SIG-M5 treated with dmso at 0.1 percent for 504 hours (cell line): Measurements from ENCODE around the gene FEM1C.
"Not testable (repeated sequence)": the region's sequence is repeated elsewhere in the genome, so short reads cannot be mapped to it uniquely, and the experiment has no call there.

ENCODE experiments used
- DNase-seq: peaks from one replicate; lab custom pipeline; 2025; ENCODE audit not compliant: unreplicated experiment; lab: John Stamatoyannopoulos, UW

The FEM1C gene

GRCh38 chr5:115480271-115480670, 64.3 kb downstream of the FEM1C start:
- no peak for DNase-seq

DNA sequence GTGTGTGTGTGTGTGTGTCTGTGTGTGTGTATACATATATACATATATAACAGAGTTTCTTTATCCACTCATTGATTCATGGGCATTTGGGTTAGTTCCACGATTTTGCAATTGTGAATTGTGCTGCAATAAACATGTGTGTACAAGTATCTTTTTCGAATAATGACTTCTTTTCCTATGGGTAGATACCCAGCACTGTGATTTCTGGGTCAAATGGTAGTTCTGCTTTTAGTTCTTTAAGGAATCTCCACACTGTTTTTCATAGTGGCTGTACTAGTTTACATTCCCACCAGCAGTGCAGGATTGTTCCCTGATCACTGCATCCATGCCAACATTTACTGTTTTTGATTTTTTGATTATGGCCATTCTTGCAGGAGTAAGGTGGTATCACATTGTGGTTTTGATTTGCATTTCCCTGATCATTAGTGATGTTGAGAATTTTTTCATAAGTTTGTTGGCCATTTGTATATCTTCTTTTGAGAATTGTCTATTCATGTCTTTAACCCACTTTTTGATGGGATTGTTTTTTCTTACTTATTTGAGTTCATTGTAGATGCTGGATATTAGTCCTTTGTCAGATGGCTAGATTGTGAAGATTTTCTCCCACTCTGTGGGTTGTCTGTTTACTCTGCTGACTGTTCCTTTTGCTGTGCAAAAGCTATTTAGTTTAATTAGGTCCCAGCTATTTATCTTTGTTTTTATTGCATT, 65.3 kb downstream of the FEM1C start:
- DNase-seq, result not testable (repeated sequence)

DNA sequence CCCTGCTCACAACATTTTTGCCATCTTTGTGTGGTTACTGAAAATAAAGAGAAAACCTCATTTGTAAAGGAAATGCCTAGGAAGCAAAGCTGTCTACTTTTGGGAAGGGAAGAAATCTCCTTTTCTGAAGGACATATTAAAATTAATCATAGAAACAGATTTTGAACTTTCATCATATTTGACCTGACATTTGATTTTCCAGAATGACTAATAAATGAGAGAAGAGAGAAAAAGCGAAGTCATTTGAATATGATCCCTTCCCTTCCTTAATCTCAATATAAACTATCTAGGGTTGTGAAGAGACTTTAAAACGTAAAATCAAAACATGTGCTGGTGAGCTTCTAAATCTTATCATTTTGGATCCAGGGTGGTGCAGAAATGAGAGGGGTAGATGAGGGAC, 66.3 kb downstream of the FEM1C start:
- no peak for DNase-seq

DNA sequence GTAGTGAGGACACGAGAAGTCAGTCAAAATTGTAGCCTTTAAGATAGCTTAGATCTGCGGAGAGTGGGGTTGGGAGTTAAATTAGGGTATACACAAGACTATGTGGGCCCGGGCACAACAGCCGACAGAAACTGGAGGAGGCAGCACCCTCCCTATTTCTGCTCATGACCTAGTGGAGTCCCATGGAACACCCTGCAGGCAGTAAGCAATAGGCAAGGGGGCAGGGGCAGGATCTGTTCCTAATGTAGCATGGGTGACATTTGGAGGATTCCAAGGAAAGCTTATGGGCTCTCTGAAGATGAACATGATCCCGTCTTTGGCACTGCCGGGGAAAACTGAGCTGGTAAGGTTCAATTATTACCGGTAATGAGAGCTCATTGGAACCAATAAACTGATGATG, 67.0 kb downstream of the FEM1C start:
- no peak for DNase-seq

- DNase-seq, result peak; percentile 12
Observed at GRCh38 chr5:115475788-115476187, 68.8 kb downstream of the FEM1C start.

GRCh38 chr5:115472271-115473025, 72.1 kb downstream of the FEM1C start:
- peak; percentile 48 for DNase-seq

DNA sequence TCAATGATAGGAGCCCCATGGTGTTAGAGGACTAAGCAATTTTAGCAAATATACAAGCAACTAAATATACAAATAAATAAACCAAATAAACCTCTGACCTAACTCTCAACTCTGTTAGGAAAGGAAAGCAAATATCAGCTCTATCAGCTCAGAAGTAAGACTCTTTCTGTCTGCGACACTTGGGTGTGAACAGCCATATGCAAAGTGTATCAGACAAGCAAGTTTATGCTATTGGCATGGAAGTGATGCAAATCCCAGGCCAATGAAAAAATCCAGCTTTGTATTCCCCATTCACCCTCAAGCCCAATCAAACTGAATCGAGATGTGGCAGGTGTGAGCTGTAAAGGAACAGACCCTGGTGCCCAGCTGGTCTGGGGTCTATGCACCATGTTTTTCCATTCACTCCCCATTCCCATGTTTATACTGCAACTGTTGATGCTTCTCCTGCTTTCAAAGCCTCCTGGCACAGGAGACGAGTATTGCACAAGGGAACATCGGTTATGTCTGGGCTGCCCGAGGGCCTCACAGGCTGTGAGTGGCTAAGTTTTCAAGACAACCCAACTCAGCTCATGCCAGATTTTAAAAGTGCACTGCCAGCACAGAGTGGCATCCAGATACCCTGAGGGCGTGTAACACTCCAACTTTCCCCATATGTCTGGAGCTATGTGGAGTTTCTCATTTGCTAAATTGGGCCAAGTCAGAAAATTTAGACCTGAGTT, 73.1 kb downstream of the FEM1C start:
- no peak for DNase-seq

- DNase-seq, result no peak
Observed at GRCh38 chr5:115470921-115471320, 73.7 kb downstream of the FEM1C start.
